NCI-H2081 treated with DMSO at 0.1 percent for 48 hours (cell line): ENCODE data around the gene YWHAH.

Experiments used
- DNase-seq: peaks from one replicate; lab custom pipeline; 2025; lab: John Stamatoyannopoulos, UW

The YWHAH gene

DNA sequence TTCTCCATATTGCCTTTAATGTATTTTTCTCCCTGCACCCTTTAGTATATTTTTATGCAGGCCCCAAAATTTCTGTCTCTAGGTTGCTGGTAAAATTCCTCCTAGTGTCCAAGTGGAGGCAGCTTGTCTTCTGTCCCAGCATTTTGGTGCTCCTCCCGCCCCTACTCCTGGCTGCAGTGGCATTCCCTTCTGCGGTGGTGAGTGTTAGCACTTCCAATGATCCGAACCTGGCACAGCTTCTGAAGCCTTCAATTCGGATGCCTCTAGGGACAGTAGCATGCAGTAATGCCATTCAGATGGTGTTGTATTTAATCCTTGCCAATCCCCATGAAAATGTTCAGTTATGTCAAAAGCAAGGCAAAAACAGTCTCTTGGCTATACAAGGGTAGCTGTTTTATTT is 5.9 kb downstream of the YWHAH start:
- no peak for DNase-seq

DNA sequence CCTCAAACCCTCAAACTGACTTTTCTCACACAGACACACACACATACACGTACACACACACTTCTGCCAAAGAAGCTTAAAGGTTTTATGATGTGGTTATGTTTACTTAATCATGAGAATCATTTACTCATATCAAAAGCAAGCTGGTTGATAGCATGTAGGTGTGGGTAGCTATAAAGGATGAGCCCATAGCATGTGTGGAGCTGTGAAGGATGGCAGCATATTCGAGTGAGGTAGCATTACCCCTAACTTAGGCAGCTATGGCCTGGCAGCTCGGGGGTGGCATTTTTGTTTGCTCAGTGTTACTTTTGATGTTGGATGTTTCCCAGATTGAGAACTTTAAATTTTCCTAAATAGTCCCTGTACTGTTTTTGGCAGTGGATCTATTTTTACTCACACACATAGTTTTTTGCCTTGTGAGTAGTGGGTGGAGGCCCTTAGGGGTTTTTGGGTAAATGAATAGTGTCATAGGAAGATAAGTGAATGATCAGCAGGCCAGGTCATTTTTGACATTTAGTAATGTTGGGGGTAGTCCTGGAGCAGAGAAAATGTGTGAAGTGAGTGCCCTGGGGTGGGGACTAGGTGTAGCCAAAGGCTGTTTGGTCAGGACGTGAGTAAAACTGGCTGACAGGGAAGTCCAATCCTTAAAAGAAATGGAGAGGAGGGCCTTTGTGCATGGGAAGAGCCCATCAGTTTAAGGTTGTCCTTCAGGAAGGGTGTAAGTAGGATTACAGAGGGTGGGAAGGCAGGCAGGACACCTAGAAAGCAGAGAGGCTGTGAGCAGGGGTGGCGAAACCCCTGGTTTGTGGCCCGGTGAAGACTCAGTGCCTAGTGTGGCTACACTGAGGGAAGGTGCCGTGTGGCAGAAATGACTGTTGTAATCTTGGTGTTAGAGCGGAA is 7.1 kb downstream of the YWHAH start:
- no peak for DNase-seq

DNA sequence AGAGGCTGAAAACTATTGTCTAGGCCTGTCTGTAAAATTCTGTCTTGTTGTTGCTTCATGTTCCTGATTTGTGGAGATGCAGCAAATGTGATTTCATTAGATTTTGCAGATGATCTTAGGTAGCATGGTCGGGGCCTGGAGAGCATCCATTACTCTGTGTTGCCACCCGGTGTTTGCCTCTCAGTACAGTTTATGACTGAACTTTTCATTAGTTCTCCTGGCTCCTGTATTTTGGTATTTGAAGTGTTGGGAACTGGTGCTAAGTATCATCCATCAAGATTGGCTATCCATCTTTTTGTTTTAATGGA is 7.7 kb downstream of the YWHAH start:
- no peak for DNase-seq

DNA sequence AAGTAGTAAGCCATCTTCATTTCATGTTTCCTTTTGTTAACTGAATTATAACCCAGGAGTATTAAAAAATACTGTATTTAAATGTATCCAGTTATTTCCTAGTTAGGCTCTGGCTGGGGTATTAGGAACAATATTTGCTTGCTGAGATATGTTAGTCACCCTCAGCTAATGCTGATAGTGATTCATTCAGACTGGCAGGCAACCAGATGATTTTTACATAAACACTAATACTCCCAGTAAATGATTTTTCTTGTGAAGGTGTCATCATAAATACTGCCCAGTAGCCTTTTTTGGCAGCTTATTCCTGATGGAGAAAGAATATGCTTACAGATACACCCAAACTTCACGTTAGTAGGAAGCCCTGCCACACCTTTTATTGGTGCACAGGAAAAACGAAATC is 8.1 kb downstream of the YWHAH start:
- DNase-seq = no peak

DNA sequence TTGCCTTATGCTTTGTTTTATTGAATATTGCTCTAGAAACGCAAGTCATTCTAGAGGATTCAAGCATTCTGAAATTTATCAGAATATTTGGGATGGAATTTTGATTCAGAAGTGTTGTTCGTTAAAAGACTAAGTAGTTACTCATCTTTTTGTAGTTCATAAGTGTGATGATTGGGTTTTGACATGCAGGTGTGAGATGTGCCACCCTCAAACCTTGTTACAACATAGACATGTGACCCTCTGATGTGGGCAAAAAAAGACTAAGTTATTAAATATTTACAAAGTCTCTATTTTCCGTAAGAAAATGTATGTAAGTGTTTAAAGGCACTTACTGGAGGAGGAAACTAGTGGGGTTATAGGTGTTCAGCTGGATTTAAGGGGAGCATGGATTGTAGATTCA is 8.9 kb downstream of the YWHAH start:
- DNase-seq = no peak

DNA sequence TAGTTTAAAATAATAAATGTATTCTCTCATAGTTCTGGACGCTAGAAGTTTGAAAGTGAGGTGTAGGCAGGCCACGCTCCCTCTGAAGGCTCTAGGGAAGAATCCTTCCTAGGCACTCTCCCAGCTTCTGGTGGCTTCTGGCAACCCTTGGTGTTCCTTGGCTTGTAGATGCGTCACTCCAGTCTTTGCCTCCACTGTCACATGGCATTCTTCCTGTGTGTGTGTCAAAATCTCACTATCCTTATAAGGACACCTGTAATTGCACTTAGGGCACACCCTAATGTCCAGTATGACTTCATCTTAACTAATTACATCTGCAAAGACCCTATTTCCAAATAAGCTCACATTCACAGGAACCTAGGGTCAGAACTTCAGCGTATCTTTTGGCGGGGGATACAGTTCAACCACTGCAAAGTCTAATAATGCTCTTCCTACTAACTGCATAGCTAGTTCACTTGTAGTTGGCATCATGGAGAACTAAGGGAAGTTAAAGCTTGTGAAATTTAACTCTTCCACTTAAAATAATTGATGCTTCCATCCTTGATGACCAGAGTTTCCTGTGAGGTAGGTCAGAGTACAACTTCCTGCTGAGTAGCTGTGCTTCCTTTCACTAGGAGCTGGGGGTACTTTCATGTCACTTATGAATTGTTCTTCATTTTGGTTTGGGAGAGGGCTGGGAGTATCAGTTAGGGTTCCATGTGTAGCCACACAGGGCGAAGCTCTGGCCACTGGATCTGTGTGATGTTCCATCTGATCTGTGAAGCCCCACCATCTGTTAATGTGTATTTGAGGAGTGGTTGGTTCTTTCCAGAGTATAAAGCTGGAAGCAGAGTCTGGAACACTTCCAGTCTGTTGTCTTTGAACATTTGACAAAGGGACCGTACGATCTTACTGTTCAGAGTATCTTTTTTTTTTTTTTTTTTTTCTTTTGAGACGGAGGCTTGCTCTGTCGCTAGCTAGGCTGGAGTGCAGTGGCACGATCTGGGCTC is 10.5 kb downstream of the YWHAH start:
- no peak for DNase-seq

DNA sequence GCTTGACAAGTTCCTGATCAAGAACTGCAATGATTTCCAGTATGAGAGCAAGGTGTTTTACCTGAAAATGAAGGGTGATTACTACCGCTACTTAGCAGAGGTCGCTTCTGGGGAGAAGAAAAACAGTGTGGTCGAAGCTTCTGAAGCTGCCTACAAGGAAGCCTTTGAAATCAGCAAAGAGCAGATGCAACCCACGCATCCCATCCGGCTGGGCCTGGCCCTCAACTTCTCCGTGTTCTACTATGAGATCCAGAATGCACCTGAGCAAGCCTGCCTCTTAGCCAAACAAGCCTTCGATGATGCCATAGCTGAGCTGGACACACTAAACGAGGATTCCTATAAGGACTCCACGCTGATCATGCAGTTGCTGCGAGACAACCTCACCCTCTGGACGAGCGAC is 12.0 kb downstream of the YWHAH start:
- no peak for DNase-seq

DNA sequence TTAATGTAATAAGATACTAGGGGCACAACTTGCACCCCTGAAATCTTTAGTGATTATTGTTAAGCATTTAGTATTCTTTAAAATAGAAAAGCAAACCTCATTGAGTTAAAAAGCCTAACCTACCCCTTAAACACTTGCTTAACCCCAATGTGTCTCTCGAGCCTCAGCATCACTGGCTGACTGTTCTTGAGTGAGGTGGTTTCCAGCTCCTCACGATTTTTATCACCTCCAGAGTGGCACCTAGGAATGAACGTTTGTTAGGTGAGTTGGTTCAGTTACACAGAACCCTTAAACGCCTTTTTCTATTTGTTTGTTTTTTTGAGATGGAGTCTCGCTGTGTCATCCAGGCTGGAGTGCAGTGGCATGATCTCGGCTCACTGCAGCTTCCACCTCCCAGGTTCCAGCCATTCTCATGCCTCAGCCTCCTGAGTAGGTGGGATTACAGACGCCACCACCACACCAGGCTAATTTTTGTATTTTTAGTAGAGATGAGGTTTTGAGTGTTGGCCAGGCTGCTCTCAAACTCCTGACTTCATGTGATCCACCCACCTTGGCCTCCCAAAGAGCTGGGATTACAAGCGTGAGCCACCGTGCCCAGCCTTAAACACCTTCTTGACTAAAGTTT is 13.7 kb downstream of the YWHAH start:
- no peak for DNase-seq

DNA sequence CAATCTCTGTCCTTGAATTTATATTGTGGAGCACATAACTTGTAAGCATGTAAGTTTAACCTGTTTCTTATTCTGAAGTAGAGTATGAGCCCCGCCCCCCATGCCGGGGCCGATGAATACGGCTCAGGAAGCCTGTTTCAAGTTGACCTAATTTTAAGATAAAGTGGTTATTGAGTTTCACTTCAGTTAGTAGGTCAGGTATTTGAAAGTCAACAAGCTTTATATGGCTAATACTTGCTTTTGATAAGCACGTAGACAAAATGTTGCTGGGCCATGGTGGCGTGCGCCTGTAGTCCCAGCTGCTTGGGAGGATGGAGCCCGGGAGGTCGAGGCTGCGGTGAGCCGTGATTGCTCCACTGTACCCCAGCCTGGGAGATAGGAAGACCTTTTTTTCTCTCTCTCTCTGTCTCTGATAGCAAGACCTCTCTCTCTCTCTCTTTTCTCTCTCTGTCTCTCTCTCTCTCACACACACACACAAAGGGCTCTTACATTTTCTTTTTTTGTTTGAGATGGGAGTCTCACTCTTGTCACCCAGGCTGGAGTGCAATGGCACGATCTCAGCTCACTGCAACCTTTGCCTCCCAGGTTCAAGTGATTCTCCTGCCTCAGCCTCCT is 14.4 kb downstream of the YWHAH start:
- no peak for DNase-seq

DNA sequence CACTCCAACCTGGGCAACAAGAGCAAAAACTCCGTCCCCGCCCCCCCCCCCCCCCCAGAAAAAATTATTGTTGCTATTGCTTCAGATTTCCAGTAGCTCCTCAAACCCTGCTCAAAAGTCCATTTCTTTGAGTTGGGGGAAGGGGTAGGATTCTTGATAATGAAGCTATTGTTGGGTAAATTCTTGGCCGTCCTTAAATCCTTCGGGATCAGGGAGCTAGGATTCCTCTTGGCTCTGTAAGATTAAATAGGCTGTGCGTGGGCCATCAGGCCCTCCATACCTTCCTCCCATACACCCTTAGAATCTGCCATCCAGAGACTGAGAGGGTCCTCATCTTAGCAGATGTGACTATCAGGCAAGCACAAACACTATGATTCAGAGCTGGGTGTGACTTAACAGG is 16.4 kb downstream of the YWHAH start:
- DNase-seq = no peak

DNA sequence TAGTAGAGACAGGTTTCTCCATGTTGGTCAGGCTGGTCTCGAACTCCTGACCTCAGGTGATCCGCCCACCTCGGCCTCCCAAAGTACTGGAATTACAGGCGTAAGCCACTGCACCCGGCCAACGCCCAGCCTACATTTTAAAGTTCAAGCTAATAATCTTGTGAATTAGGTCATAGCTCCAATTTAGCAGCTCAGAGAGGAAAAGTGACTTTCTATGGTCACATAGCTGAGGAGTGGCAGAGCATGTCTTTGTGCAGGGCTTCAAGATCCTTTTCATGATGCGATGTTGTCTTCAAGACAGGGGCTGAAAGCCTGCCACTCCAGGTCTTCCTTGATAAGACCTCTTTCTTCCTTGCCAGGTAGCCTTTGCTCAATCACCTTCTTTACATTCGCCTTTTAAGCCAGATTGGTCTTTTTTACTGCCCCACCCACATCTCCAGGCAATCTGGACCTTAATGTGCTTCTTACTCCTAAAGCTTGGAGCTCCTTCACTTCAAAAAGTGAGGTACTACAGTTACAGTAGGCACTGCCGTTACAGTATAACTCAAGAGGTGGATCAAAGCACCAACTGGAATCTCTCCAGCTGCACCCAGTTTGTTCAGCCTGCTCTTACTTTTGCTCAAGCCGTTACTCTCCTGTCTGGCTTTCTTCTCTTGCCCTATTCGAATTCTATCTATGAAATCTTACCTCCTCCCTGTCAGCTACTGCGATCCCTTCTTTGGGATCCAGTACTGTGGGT is 18.2 kb downstream of the YWHAH start:
- no peak for DNase-seq

DNA sequence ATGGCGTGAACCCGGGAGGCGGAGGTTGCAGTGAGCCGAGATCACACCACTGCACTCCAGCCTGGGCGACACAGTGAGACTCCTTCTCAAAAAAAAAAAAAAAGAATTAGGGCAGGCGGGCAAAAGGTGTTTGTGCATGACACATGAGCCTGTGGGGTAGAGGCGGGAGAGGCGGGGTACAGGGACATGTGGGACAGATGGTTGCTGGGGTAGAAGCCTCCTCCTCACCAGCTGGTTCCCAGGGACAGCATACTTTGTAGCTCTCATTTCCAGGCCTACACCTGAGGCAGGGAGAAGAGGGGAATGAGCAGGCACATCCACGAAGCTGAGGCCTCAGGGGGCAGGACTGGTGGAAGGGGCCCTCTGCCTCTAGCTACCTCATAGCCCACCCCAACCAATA is 23.7 kb downstream of the YWHAH start:
- DNase-seq = no peak

DNA sequence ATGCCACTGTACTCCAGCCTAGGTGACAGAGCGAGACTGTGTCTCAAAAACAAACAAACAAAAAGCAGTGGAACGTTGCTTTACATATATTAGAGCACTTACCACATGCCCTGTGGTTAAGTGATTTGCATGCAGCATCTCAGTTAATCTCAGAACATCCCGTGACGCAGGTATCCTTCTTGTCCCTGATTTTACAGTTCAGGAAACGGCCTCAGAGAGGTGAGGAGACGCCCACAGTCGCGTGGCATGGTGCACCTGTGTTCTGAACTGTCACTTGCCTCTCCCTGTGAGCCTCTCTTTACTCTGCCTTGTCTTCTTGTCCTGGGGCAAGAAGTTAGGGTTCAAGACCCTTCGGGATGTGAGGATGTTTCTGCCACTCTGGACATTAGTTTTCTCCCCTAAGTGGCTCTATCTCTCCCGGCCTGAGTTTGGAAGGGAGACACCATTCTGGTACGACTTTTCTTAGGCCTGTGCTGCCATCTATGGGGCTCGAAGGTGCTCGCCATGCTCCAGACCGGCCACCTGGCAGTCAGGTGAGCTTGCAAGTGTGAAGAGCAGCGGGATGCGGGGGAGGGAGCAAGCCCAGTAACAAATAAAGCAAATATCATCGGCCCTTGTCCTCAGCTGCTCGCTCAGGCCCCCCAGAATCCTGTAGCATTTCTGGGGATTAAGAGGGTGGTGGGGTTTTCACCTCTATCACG is 25.6 kb downstream of the YWHAH start:
- peak; percentile 41 for DNase-seq

DNA sequence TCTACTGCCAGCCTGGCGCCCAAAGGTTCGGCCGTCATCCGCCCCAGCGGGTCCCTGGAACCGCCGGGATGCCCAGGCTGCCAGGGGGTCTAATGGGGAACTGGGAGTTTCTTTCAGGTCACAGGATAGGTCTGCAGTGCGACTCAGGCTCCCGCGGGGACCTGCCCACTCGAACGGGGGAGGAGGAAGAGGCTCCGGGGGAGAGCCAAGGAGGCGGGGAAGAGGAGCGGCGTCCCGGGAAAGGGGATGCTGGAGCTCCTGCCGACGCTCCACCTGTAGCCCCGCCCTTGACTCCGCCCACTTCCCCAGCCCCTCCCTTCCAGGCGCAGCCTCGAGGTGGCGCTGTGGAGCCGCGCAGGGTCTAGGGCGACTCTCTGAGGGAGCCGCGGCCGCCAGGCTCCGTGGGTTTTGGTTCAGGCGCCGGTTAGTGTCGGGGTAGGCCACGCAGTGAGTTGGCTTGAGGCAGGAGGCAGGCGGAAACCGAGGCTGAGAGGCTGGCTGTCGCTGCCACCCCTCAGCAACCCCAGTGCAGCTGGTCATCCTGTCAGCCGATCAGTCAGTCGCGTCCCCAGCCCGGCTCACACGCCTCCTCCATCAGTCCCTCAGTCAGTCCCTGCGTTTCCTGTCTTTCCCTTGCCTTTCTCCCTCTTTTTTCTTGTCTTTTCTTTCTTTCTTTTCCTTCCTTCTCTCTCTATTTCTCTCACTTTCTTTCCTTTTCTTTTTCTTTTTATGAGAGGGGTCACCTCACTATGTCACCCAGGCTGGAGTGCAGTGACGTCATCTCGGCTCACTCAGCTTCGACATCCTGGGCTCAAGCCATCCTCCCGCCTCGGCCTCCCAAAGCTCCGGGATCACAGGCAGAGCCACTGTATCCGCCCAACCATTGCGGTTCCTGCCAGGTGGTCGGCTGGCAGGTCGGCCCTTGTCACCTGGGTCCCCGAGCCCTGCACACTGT is 26.4 kb downstream of the YWHAH start:
- no peak for DNase-seq

DNA sequence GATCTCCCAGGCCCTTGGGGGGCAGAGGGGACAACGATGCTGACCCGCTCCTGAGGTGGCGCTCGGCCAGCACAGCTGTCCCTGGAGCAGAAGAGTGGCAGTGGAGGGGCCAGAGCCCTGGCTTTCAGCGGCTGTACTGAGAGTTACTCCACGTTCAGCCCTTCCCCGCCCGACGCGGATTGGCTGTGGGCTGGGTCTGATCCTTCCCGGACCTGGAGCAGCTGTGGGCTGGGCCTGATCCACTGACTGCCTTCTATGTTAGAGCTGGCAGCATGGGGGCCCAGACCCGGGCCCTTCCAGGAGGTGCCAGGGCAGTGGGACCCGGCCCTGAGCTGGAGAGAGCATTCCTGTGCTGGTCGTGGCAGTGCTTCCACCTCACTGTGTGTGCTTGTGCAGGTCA is 27.8 kb downstream of the YWHAH start:
- DNase-seq = no peak

DNA sequence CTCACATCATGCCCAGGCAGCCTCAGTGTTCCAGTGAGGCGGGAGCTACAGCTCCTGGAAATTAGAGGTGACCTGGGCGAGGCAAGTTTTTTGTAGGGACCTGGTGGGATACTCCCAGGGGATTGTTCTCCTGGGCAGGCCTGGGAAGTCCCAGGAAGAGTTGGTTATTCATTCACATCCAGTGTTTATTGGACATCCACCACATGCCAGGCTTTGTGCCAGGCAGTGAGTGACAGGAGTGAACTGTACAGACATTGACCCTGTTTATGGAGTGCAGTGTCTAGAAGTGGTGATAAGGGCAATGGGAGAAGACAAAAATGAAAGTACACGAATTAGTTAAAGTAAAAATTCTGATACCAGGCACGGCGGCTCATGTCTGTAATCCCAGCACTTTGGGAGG is 29.4 kb downstream of the YWHAH start:
- DNase-seq = no peak

DNA sequence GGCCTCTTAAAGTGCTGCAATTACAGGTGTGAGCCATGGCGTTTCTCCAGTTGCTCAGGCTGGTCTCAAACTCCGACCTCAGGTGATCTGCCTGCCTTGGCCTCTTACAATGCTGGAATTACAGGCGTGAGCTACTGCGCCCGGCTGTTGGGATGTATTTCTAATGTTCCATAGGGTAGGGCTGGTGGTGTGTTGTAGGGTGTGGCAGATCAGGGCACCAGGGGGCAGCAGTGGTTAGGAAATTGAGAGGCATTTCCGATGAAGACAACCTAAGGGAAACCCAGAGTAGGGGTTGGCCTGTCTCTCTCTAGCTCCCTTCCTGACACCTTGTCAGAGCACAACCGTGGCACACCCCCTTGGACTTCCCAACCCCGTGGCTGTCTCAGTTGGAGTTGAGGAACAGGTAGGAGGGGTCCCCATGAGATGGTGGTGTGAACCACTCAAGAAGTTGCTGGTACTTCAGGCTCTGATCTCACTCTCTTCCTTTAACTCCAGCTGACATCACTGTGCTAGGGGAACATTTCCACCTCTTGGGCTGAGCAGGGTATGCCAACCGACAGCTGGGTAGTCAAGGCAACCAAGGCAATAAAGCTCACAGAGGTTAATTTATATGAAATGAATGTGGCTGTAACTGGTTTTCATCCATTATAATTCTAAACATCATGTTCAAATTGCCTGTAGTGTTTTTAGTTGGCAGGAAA is 33.0 kb downstream of the YWHAH start:
- DNase-seq = peak; percentile 21

DNA sequence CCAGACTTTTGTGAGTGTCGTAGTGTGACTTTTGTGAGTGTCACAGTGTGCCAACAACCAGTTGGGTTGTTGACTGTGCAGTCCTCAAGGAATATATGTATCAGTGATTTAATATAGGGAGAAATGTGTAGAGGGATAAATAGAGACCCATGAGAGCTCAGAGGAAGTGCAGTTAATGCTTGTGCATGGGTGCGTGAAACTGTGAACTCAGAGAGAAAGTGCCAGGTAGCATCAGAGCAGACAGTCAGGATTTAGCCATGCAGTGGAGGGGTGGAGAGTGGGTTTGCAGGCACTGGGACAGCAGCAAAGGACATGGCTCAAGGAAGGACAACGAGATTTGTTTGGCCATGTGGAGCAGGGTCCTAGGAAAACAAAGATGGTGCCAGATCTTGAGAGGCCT is 33.6 kb downstream of the YWHAH start:
- DNase-seq = no peak

DNA sequence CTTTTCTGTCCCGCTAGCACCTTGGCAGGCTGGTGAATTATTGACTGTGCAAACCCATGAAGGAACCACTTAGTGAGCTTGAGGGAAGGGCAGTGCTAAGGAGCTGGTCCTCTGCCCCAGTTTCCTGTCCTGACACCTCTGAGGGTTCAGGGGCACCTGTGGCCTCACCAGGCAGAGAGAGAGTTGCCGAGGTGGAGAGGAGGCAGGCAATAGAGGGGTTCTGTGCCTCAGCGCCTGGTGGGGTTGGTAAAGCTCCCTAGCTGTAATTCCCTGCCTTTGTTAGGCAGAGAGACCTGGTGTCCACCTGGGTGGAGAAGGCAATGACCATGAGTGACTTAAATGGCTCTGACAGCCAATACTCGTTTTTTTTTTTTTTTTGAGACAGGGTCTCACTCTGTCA is 36.3 kb downstream of the YWHAH start:
- no peak for DNase-seq
